Kidney epithelial cell (primary cell): ENCODE measurements around the gene SEMA3G. TPM values are rescaled to one million over a fixed set of nuclear protein-coding genes. Genes with fewer than 3 reads are reported as not detected.

Experiments used
- DNase-seq: peaks from one replicate; pipeline ENCODE4 v3.0.0-alpha.2; 2010; ENCODE audit warnings: low read depth
- H3K27me3 ChIP-seq: 2 replicates; pipeline ENCODE4 v1.6.0; 2011; ENCODE audit warnings: low read length; ENCODE audit not compliant: control insufficient read depth, insufficient read depth
- H3K36me3 ChIP-seq: 2 replicates; pipeline ENCODE4 v1.5.1; 2011; ENCODE audit warnings: low read length; ENCODE audit not compliant: control insufficient read depth, insufficient read depth
- H3K4me3 ChIP-seq: 2 replicates; pipeline ENCODE4 v1.5.1; 2011; ENCODE audit warnings: low read depth, mild to moderate bottlenecking, control low read depth, low read length
- total RNA-seq: library from RNA; depleted of rRNA; stranded (reverse); fragments of >200 nt; gene quantifications from 2 replicates; pipeline ENCODE4 v1.2.3, GENCODE V29; 2015
- TF ChIP-seq, protein P1 (sequence below): IDR thresholded peaks from 2 replicates; pipeline ENCODE4 v1.5.1; 2011; ENCODE audit warnings: mild to moderate bottlenecking, moderate library complexity, low read length, control low read depth, inconsistent platforms; ENCODE audit not compliant: insufficient read depth, poor library complexity, severe bottlenecking

SEMA3G gene
- total RNA-seq, 1 donor from 2014 or later = 0.21 TPM

DNA sequence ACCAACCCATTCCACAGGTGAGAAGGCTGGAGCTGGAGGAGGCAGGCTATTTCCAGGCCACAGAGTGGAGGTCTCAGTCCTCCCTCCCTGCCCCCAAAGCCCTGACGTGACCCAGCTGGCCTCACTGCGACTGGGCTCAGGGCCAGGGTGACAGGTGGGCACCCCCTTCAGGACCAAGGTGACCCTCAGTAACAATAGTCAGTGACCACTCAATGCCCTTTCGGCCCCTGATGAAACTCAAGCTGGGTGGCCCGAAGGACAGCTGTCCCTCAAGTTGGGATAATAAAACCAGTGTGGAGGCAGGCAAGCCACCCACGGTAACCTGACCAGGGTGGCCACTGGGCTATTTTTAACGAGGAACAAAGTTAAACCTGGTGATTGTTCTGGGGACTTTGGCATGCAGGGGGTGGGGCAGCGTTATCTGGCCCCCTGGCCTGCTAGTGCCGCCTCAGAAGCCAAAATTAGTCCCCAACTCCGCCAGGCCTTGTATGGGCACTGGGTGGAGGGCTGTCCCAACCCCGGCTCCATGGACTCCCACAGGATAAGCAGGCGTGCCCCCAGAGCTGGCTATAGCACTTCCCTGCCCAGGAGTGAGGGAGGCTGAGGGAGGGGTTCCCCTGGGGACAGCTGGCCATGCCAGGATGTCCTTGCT lies 7.8 kb upstream of the SEMA3G start:
- TF ChIP-seq, protein P1, sequence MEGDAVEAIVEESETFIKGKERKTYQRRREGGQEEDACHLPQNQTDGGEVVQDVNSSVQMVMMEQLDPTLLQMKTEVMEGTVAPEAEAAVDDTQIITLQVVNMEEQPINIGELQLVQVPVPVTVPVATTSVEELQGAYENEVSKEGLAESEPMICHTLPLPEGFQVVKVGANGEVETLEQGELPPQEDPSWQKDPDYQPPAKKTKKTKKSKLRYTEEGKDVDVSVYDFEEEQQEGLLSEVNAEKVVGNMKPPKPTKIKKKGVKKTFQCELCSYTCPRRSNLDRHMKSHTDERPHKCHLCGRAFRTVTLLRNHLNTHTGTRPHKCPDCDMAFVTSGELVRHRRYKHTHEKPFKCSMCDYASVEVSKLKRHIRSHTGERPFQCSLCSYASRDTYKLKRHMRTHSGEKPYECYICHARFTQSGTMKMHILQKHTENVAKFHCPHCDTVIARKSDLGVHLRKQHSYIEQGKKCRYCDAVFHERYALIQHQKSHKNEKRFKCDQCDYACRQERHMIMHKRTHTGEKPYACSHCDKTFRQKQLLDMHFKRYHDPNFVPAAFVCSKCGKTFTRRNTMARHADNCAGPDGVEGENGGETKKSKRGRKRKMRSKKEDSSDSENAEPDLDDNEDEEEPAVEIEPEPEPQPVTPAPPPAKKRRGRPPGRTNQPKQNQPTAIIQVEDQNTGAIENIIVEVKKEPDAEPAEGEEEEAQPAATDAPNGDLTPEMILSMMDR = no peak
- Histone ChIP-seq H3K4me3 (no peak overlapping the region), H3K36me3 (no peaks in the 10 kb centered on the region), H3K27me3 (no peaks in the 10 kb centered on the region)
- DNase-seq = no peak

DNA sequence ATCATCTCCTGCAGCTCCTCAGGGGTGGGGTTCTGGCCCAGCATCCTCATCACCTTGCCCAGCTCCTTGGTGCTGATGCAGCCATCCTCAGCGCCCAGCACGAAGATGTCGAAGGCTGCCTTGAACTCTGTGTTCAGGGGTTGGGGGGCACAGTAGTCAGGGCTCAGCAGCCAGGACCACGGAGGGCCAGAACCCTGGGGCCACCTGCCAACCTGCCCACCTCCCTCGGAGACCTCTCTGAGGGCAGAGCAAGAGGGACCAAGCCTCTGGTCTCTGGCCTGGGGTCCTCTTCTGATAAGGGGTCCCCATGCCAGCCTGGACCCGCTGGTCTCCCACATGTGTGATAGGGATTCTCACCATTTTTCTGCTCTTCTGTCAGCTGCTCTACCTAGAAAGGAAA lies 7.2 kb upstream of the SEMA3G start:
- Histone ChIP-seq H3K27me3 (no peaks in the 10 kb centered on the region), H3K36me3 (no peaks in the 10 kb centered on the region), H3K4me3 (no peak overlapping the region)
- TF ChIP-seq, protein P1 = no peak
- DNase-seq = no peak

DNA sequence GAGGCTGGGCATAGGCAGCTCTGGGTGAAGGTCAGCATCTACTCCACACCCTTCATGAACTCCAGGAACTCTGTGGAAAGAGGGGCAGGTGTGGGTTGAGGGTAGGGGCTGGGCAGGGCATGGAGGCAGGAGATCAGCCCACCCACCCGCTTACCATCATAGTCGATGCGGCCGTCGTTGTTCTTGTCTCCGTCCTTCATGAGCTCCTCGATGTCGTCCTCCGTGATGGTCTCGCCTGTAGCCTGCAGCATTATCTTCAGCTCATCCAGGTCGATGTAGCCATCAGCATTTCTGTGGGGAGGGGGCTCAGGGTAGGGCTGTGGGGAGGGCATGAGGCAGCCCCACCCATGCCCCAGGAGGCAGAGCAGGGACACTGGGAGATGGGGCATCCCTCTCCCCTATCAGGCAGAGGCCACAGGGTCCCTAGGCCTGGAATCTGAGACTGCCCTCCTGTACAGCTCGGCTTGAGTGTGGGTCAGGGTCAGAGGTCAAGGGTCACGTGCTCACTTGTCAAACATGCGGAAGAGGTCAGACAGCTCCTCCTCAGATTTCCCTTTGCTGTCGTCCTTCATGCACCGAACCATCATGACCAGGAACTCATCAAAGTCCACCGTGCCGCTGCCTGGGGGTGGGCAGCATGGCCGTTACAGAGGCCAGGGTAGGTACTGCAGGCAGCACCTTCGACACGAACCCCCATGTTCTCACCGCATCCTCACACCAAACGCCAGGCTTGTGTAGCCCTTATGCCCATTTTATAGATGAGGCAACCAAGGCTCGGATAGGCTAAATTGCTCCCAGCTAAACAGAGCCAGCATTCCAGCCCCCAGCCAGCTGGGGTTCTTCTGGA lies 6.6 kb upstream of the SEMA3G start:
- H3K27me3 ChIP-seq = no peaks in the 10 kb centered on the region
- TF ChIP-seq, protein P1 = no peak

DNA sequence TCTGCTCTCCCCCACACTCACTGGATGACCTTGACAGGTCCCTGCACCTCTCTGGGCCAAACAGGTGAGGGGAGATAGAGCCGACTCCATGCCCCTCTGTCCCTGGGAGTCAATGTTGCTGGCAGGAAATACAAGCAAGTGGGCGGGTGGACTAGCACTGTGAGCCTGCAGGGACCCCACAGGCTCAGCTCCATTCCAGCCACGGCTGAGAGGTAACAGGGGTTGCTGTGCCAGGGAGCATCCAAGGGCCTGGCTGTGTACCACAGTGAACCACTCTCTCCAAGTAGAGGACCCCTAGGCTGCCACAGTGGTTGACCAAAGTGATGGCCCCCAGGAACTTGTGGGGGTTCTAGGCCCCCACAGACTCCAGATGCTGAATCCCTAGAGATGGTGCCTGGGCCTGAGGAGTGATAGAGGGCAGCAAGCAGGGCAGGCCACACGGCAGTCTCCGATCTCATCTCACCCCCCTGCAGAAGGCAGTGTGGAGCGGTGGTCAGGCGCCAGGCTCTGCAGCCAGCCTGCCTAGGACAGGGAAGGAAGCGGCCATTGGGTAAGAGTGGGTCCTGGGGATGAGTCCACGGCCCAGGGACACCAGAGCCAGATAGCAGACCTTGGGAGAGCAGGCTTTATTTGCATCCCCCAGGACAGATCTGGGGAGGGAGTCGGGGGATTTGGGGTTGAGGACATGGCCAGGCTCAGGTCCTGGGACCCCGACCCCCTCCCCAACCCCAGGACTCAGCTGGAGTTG lies 5.8 kb upstream of the SEMA3G start:
- TF ChIP-seq, protein P1 = no peak
- Histone ChIP-seq H3K36me3 (no peaks in the 10 kb centered on the region), H3K4me3 (no peak overlapping the region), H3K27me3 (no peaks in the 10 kb centered on the region)
- no peak for DNase-seq

More for the DNA sequence above, 6.6 kb upstream of the SEMA3G start:
- no peak for DNase-seq
- Histone ChIP-seq H3K36me3 (no peaks in the 10 kb centered on the region), H3K4me3 (no peak overlapping the region)

DNA sequence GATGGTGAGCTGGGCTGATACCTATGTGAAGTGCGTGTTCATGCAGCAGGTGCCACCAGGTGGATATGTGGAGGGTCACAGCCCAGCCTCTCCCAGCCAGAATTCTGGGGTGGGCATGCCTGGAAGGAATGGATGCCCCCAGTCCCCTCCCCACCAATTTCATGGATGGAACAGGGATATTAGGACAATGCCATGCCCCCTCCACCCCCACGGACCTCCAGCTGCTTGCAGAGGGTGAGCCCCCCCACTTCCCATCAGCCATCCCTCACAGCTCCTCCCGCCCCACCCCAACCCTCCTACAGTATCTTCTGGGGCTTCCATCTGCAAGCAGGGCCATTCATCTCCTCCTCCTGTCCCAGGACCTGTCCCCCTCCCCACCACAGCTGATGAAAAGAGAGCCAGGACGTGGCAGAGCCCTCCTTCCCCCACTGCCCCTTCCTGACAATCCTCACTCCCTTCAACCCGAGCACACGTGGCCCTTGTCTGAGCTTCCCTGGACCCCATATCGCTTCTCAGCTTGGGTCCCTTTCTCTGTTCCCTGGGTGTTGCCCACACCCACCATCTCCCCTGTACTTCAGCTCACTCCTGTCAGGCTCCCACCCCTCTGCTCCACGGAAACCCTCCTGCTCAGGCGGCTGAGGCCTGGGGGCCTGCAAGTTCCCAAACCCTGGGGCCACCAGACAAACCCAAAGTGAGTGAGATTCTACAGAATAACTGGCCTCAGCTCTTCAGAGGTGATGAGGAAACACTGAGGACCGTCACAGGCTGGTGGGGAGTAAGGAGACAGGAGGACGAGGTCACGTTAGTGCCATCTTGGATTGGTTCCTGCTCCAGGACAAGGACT lies 2.8 kb upstream of the SEMA3G start:
- TF ChIP-seq, protein P1 = no peak
- no peak overlapping the region for H3K4me3 ChIP-seq
- H3K27me3 ChIP-seq = peaks cover 5% of the 10 kb centered on the region
- H3K36me3 ChIP-seq = no peaks in the 10 kb centered on the region
- DNase-seq = no peak
